ENCODE measurements around the gene DNAL1. TPM values are rescaled to one million over a fixed set of nuclear protein-coding genes. Genes with fewer than 3 reads are reported as not detected.

The DNAL1 gene
- total and polyA plus RNA-seq, 2 experiments from 2014 or later = 5.9 to 16.7 TPM

GRCh38 chr14:73739174-73739898 is 94.5 kb downstream of the DNAL1 start:
- in situ Hi-C loops (cut with MboI) = loop anchor here (10.0 kb wide), 1 partner anchor 85 kb away; no protein-coding TSS in a partner anchor
- Histone ChIP-seq H3K9ac (no peak overlapping the region), H3K9me3 (ENCODE audit: low read depth) (no peaks in the 10 kb centered on the region), H3F3A (ENCODE audit: insufficient read depth) (peaks cover 12% of the 10 kb centered on the region; the same call in 1 of the 2 replicates), H3K4me3 (no peak overlapping the region), H3K36me3 (ENCODE audit: low read depth) (peaks cover 21% of the 10 kb centered on the region), H3K27me3 (replicated peaks; ENCODE audit: insufficient read depth) (no peaks in the 10 kb centered on the region), H4K20me1 (ENCODE audit: insufficient read depth) (peaks cover 6% of the 10 kb centered on the region; the same call in 1 of the 2 replicates), H3K4me2 (ENCODE audit: unreplicated experiment) (no peak overlapping the region), H3K4me1 (ENCODE audit: insufficient read depth) (peaks cover 37% of the 10 kb centered on the region), H3K9me2 (ENCODE audit: insufficient read depth) (no peaks in the 10 kb centered on the region), H2AFZ (no peak overlapping the region), H3K79me2 (ENCODE audit: insufficient read depth) (peaks cover 97% of the 10 kb centered on the region), H3K27ac (no peak overlapping the region)
- 82 to 84% methylated on average over 21 of the region's 21 CpGs for WGBS, 2 experiments (ENCODE audit: low coverage in 1 of 2, low lambda C conversion rate in 2 of 2, missing lambda C conversion rate in 2 of 2)
- no peak for DNase-seq
- no peak for TF ChIP-seq EZH2phosphoT487 (IDR thresholded peaks at IDR 0.05; ENCODE audit: insufficient read depth, low read depth)

GRCh38 chr14:73739899-73740617 is 95.3 kb downstream of the DNAL1 start:
- 76 to 80% methylated on average over 11 to 12 of the region's 12 CpGs for WGBS, 2 experiments (ENCODE audit: low coverage in 1 of 2, low lambda C conversion rate in 2 of 2, missing lambda C conversion rate in 2 of 2)
- Histone ChIP-seq H3K4me3 (no peak overlapping the region), H3K27ac (peak overlapping the region; percentile 76), H3K9ac (peak overlapping the region; percentile 69), H3K9me2 (ENCODE audit: insufficient read depth) (no peaks in the 10 kb centered on the region), H4K20me1 (ENCODE audit: insufficient read depth) (peaks cover 6% of the 10 kb centered on the region; the same call in 1 of the 2 replicates), H3F3A (ENCODE audit: insufficient read depth) (peaks cover 12% of the 10 kb centered on the region; the same call in 1 of the 2 replicates), H3K36me3 (ENCODE audit: low read depth) (peaks cover 14% of the 10 kb centered on the region), H3K4me1 (ENCODE audit: insufficient read depth) (peaks cover 44% of the 10 kb centered on the region), H3K9me3 (ENCODE audit: low read depth) (no peaks in the 10 kb centered on the region), H3K79me2 (ENCODE audit: insufficient read depth) (peaks cover 97% of the 10 kb centered on the region), H2AFZ (no peak overlapping the region), H3K4me2 (ENCODE audit: unreplicated experiment) (peak overlapping the region; percentile 61), H3K27me3 (replicated peaks; ENCODE audit: insufficient read depth) (no peaks in the 10 kb centered on the region)
- in situ Hi-C loops (cut with MboI) = loop anchor here (10.0 kb wide), 1 partner anchor 85 kb away; no protein-coding TSS in a partner anchor
- TF ChIP-seq EZH2phosphoT487 (IDR thresholded peaks at IDR 0.05; ENCODE audit: insufficient read depth, low read depth) (no peak), EZH2 (IDR thresholded peaks at IDR 0.05; ENCODE audit: insufficient read depth, poor library complexity, severe bottlenecking) (no peak)
- DNase-seq = no peak

- Histone ChIP-seq H2AFZ (no peak overlapping the region), H4K20me1 (ENCODE audit: insufficient read depth) (peaks cover 6% of the 10 kb centered on the region; the same call in 1 of the 2 replicates), H3K4me3 (peak overlapping the region; percentile 59), H3K27me3 (replicated peaks; ENCODE audit: insufficient read depth) (no peaks in the 10 kb centered on the region), H3K9me3 (ENCODE audit: low read depth) (no peaks in the 10 kb centered on the region), H3K36me3 (ENCODE audit: low read depth) (peaks cover 7% of the 10 kb centered on the region), H3K79me2 (ENCODE audit: insufficient read depth) (peaks cover 97% of the 10 kb centered on the region), H3K27ac (peak overlapping the region; percentile 76), H3K9me2 (ENCODE audit: insufficient read depth) (no peaks in the 10 kb centered on the region), H3K4me2 (ENCODE audit: unreplicated experiment) (peak overlapping the region; percentile 61), H3K9ac (peak overlapping the region; percentile 69), H3K4me1 (ENCODE audit: insufficient read depth) (peaks cover 50% of the 10 kb centered on the region), H3F3A (ENCODE audit: insufficient read depth) (peaks cover 12% of the 10 kb centered on the region; the same call in 1 of the 2 replicates)
- peak; percentile 70 for DNase-seq
- in situ Hi-C loops (cut with MboI) = no loop called here
- TF ChIP-seq EZH2 (IDR thresholded peaks at IDR 0.05; ENCODE audit: insufficient read depth, poor library complexity, severe bottlenecking) = no peak
- TF ChIP-seq EZH2phosphoT487 (IDR thresholded peaks at IDR 0.05; ENCODE audit: insufficient read depth, low read depth) = no peak
- 15 to 16% methylated on average over 9 of the region's 9 CpGs for WGBS, 2 experiments (ENCODE audit: low coverage in 1 of 2, low lambda C conversion rate in 2 of 2, missing lambda C conversion rate in 2 of 2)
Measured at GRCh38 chr14:73740618-73741326, 96.0 kb downstream of the DNAL1 start.

DNA sequence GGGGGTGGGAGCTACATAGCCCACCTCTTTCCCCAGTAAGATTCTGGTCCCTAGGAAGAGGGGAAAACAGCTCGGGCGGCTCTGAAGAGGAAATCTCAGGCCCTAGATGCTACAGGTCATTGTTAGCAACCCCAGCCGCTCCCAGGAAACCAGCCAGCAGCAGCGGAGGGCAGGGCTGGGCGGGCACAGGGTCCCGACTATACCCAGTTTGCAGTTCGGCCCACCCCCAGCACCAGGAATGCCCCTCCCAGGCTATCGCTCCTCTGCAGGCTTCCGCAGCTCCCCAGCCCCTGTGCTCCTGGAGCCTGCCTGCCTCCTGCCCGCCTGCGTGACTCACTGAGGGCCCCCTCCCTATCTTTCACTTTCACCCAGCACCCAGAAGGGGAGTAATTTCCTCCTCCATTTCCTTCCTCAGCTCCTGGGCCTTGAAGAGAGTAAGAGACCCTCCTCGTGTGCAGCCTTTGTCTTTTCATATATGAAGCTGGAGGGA is 96.6 kb downstream of the DNAL1 start:
- TF ChIP-seq EZH2phosphoT487 (IDR thresholded peaks at IDR 0.05; ENCODE audit: insufficient read depth, low read depth) (no peak), EZH2 (IDR thresholded peaks at IDR 0.05; ENCODE audit: insufficient read depth, poor library complexity, severe bottlenecking) (no peak)
- DNase-seq = peak; percentile 73
- H3K9me3 ChIP-seq (ENCODE audit: low read depth) = no peaks in the 10 kb centered on the region

More for the DNA sequence above, 96.6 kb downstream of the DNAL1 start:
- Histone ChIP-seq H3K27ac (peak overlapping the region; percentile 76), H3K36me3 (ENCODE audit: low read depth) (peaks cover 6% of the 10 kb centered on the region), H2AFZ (no peak overlapping the region), H3K9ac (peak overlapping the region; percentile 69), H3K27me3 (replicated peaks; ENCODE audit: insufficient read depth) (no peaks in the 10 kb centered on the region), H3K79me2 (ENCODE audit: insufficient read depth) (peaks cover 97% of the 10 kb centered on the region), H3F3A (ENCODE audit: insufficient read depth) (peaks cover 12% of the 10 kb centered on the region; the same call in 1 of the 2 replicates), H3K9me2 (ENCODE audit: insufficient read depth) (no peaks in the 10 kb centered on the region), H3K4me1 (ENCODE audit: insufficient read depth) (peaks cover 53% of the 10 kb centered on the region), H3K4me3 (peak overlapping the region; percentile 59), H3K4me2 (ENCODE audit: unreplicated experiment) (peak overlapping the region; percentile 61), H4K20me1 (ENCODE audit: insufficient read depth) (peaks cover 13% of the 10 kb centered on the region; the same call in 1 of the 2 replicates)
- 1 to 5% methylated on average over 11 to 12 of the region's 12 CpGs for WGBS, 2 experiments (ENCODE audit: low coverage in 1 of 2, low lambda C conversion rate in 2 of 2, missing lambda C conversion rate in 2 of 2)
- in situ Hi-C loops (cut with MboI) = no loop called here
